ENCODE measurements around the gene OLAH.

Gene OLAH

DNA sequence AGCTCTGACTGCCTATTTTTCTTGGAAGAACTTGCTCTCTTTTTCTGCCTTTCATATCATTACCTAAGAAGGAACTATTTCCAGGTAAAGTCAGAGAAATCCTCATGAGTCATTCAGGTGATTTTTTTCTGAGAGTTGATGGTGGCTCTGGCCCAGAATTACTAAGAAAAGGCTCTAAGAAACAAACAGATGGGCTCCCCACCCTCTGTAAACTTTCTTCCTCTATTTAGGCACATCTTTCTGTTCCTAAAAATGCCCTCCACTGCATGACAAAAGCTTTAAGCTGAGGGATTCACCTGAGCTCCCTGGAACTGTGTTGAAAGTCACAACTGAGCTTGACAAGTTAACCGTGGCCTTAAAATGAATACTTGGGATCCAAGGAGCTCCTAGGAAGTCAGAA is 1.6 kb downstream of the OLAH start:
- no peak overlapping the region for H3K27ac ChIP-seq (ENCODE audit: low read length, poor library complexity, severe bottlenecking)
- H3K4me2 ChIP-seq (ENCODE audit: low read length, poor library complexity, severe bottlenecking) = no peak overlapping the region
- no peak overlapping the region for H4K8ac ChIP-seq (ENCODE audit: low read length)
- H3K79me1 ChIP-seq (replicated peaks; ENCODE audit: low read length, poor library complexity, severe bottlenecking) = no peaks in the 10 kb centered on the region
- 45% methylated on average over 1 of the region's 1 CpG for WGBS
- no peak overlapping the region for H3K9ac ChIP-seq (ENCODE audit: low read length)
- H3K14ac ChIP-seq (ENCODE audit: low read length in 2 of 2) = no peak overlapping the region
- no peak overlapping the region for H2BK5ac ChIP-seq (ENCODE audit: low read depth, low read length, poor library complexity, severe bottlenecking)
- no peak overlapping the region for H2AK5ac ChIP-seq (ENCODE audit: low read length, severe bottlenecking)
- H3K27me3 ChIP-seq (ENCODE audit: control insufficient read depth in 1 of 2, insufficient read depth in 1 of 2, low read length in 2 of 2) = peaks cover 0 to 2% of the 10 kb centered on the region in 2 experiments
- H3K36me3 ChIP-seq (ENCODE audit: control insufficient read depth in 1 of 2, insufficient read depth in 2 of 2, low read depth in 1 of 2, low read length in 2 of 2) = no peaks in the 10 kb centered on the region
- no peak overlapping the region for H4K91ac ChIP-seq (ENCODE audit: low read length)
- no peak overlapping the region for H3K23ac ChIP-seq (ENCODE audit: low read length in 2 of 2)
- H3K4me1 ChIP-seq (ENCODE audit: control insufficient read depth, insufficient read depth, low read depth, low read length) = peaks cover 5% of the 10 kb centered on the region
- no peak for DNase-seq
- no peak overlapping the region for H2BK120ac ChIP-seq (ENCODE audit: low read depth, low read length)
- H3K9me3 ChIP-seq (ENCODE audit: control insufficient read depth, low read length) = no peaks in the 10 kb centered on the region
- no peak overlapping the region for H3K4ac ChIP-seq (ENCODE audit: low read depth in 1 of 2, low read length in 2 of 2)
- H2BK15ac ChIP-seq (ENCODE audit: low read depth, poor library complexity, severe bottlenecking) = no peak overlapping the region
- no peak overlapping the region for H3K4me3 ChIP-seq (ENCODE audit: insufficient read depth in 1 of 2, low read depth in 1 of 2, low read length in 2 of 2)
- no peak overlapping the region for H2AFZ ChIP-seq (ENCODE audit: low read depth, low read length)
- no peak overlapping the region for H2BK12ac ChIP-seq (ENCODE audit: low read length in 2 of 2)
- no peak overlapping the region for H3K18ac ChIP-seq (ENCODE audit: low read depth in 1 of 2, low read length in 2 of 2)

DNA sequence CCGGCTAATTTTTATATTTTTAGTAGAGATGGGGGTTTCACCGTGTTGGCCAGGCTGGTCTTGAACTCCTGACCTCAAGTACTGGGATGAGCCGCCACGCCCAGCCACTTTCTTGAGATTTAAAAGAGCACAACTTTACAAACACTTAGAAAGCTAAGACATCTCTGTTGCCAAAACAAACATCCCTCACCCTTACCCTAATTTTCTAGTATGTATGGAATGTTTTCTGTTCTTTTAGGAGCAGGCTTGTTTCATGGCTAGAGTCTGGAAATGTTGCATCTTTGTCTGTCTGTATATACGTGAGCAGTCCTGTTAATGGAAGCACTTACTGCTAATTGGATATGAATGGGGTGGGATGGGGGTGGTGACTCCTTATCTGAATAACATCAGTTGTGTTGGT is 2.9 kb downstream of the OLAH start:
- Histone ChIP-seq H3K4me3 (ENCODE audit: insufficient read depth in 1 of 2, low read depth in 1 of 2, low read length in 2 of 2) (no peak overlapping the region), H2BK15ac (ENCODE audit: low read depth, poor library complexity, severe bottlenecking) (no peak overlapping the region), H3K18ac (ENCODE audit: low read depth in 1 of 2, low read length in 2 of 2) (no peak overlapping the region), H2AK5ac (ENCODE audit: low read length, severe bottlenecking) (no peak overlapping the region), H4K8ac (ENCODE audit: low read length) (no peak overlapping the region), H3K27me3 (ENCODE audit: control insufficient read depth in 1 of 2, insufficient read depth in 1 of 2, low read length in 2 of 2) (peaks cover 0 to 2% of the 10 kb centered on the region in 2 experiments), H2BK120ac (ENCODE audit: low read depth, low read length) (no peak overlapping the region), H2AFZ (ENCODE audit: low read depth, low read length) (no peak overlapping the region), H3K4me2 (ENCODE audit: low read length, poor library complexity, severe bottlenecking) (no peak overlapping the region), H4K91ac (ENCODE audit: low read length) (no peak overlapping the region), H3K23ac (ENCODE audit: low read length in 2 of 2) (no peak overlapping the region), H2BK12ac (ENCODE audit: low read length in 2 of 2) (no peak overlapping the region), H3K14ac (ENCODE audit: low read length in 2 of 2) (no peak overlapping the region), H3K4ac (ENCODE audit: low read depth in 1 of 2, low read length in 2 of 2) (no peak overlapping the region), H2BK5ac (ENCODE audit: low read depth, low read length, poor library complexity, severe bottlenecking) (no peak overlapping the region), H3K27ac (ENCODE audit: low read length, poor library complexity, severe bottlenecking) (no peak overlapping the region), H3K79me1 (replicated peaks; ENCODE audit: low read length, poor library complexity, severe bottlenecking) (no peaks in the 10 kb centered on the region), H3K4me1 (ENCODE audit: control insufficient read depth, insufficient read depth, low read depth, low read length) (peaks cover 5% of the 10 kb centered on the region), H3K9me3 (ENCODE audit: control insufficient read depth, low read length) (no peaks in the 10 kb centered on the region), H3K36me3 (ENCODE audit: control insufficient read depth in 1 of 2, insufficient read depth in 2 of 2, low read depth in 1 of 2, low read length in 2 of 2) (no peaks in the 10 kb centered on the region), H3K9ac (ENCODE audit: low read length) (no peak overlapping the region)
- WGBS = 40% methylated on average over 4 of the region's 5 CpGs
- DNase-seq = peak; percentile 14

DNA sequence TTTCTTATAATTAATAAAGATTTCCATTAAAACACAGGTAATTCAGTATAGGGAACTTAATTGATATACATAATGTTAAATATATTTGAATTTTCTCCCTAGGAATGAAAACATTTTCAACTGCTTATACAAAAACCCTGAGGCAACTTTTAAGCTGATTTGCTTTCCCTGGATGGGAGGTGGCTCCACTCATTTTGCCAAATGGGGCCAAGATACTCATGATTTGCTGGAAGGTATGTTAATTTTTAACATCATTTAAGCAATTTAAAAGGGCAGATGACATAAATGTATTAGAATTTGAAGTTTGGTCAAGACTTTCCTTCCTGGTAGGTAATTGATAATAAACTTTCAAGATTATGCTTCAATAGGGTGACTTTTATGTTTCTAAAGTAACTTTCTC is 5.8 kb downstream of the OLAH start:
- no peak overlapping the region for H3K4me2 ChIP-seq (ENCODE audit: low read length, poor library complexity, severe bottlenecking)
- H3K79me1 ChIP-seq (replicated peaks; ENCODE audit: low read length, poor library complexity, severe bottlenecking) = no peaks in the 10 kb centered on the region
- H2BK120ac ChIP-seq (ENCODE audit: low read depth, low read length) = no peak overlapping the region
- H3K9me3 ChIP-seq (ENCODE audit: control insufficient read depth, low read length) = no peaks in the 10 kb centered on the region
- H2AFZ ChIP-seq (ENCODE audit: low read depth, low read length) = no peak overlapping the region
- no peak overlapping the region for H3K9ac ChIP-seq (ENCODE audit: low read length)
- H4K8ac ChIP-seq (ENCODE audit: low read length) = no peak overlapping the region
- no peak overlapping the region for H2AK5ac ChIP-seq (ENCODE audit: low read length, severe bottlenecking)
- peaks cover 0 to 2% of the 10 kb centered on the region in 2 experiments for H3K27me3 ChIP-seq (ENCODE audit: control insufficient read depth in 1 of 2, insufficient read depth in 1 of 2, low read length in 2 of 2)
- H2BK12ac ChIP-seq (ENCODE audit: low read length in 2 of 2) = no peak overlapping the region
- no peak overlapping the region for H3K14ac ChIP-seq (ENCODE audit: low read length in 2 of 2)
- no peak overlapping the region for H4K91ac ChIP-seq (ENCODE audit: low read length)
- H3K4me3 ChIP-seq (ENCODE audit: insufficient read depth in 1 of 2, low read depth in 1 of 2, low read length in 2 of 2) = no peak overlapping the region
- peaks cover 7% of the 10 kb centered on the region for H3K4me1 ChIP-seq (ENCODE audit: control insufficient read depth, insufficient read depth, low read depth, low read length)
- H2BK15ac ChIP-seq (ENCODE audit: low read depth, poor library complexity, severe bottlenecking) = no peak overlapping the region
- no peak overlapping the region for H3K4ac ChIP-seq (ENCODE audit: low read depth in 1 of 2, low read length in 2 of 2)
- H3K36me3 ChIP-seq (ENCODE audit: control insufficient read depth in 1 of 2, insufficient read depth in 2 of 2, low read depth in 1 of 2, low read length in 2 of 2) = no peaks in the 10 kb centered on the region
- no peak overlapping the region for H3K18ac ChIP-seq (ENCODE audit: low read depth in 1 of 2, low read length in 2 of 2)
- H3K23ac ChIP-seq (ENCODE audit: low read length in 2 of 2) = no peak overlapping the region
- DNase-seq = no peak
- no peak overlapping the region for H2BK5ac ChIP-seq (ENCODE audit: low read depth, low read length, poor library complexity, severe bottlenecking)
- H3K27ac ChIP-seq (ENCODE audit: low read length, poor library complexity, severe bottlenecking) = no peak overlapping the region

DNA sequence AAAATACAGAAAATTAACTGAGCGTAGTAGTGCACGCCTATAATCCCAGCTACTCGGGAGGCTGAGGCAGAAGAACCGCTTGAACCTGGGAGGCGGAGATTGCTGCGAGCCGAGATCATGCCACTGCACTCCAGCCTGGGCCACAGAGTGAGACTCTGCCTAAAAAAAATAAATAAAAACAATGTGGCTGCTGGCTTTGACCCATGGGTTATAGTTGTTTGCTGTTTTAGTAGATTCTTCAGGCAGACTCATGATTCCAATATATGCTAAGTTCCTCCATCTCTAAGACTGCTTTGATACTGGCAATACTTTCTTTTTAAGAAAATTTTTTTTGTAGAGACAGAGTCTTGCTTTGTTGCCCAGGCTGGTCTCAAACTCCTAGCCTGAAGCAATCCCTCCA is 8.4 kb downstream of the OLAH start:
- Histone ChIP-seq H3K9me3 (ENCODE audit: control insufficient read depth, low read length) (no peaks in the 10 kb centered on the region), H3K4me3 (ENCODE audit: insufficient read depth in 1 of 2, low read depth in 1 of 2, low read length in 2 of 2) (no peak overlapping the region), H3K79me1 (replicated peaks; ENCODE audit: low read length, poor library complexity, severe bottlenecking) (no peaks in the 10 kb centered on the region), H3K36me3 (ENCODE audit: control insufficient read depth in 1 of 2, insufficient read depth in 2 of 2, low read depth in 1 of 2, low read length in 2 of 2) (no peaks in the 10 kb centered on the region), H3K9ac (ENCODE audit: low read length) (no peak overlapping the region), H3K27ac (ENCODE audit: low read length, poor library complexity, severe bottlenecking) (no peak overlapping the region), H3K18ac (ENCODE audit: low read depth in 1 of 2, low read length in 2 of 2) (no peak overlapping the region), H3K23ac (ENCODE audit: low read length in 2 of 2) (no peak overlapping the region), H4K91ac (ENCODE audit: low read length) (no peak overlapping the region), H3K27me3 (ENCODE audit: control insufficient read depth in 1 of 2, insufficient read depth in 1 of 2, low read length in 2 of 2) (peaks cover 0 to 2% of the 10 kb centered on the region in 2 experiments), H2BK120ac (ENCODE audit: low read depth, low read length) (no peak overlapping the region), H2AK5ac (ENCODE audit: low read length, severe bottlenecking) (no peak overlapping the region), H3K4ac (ENCODE audit: low read depth in 1 of 2, low read length in 2 of 2) (no peak overlapping the region), H2BK12ac (ENCODE audit: low read length in 2 of 2) (no peak overlapping the region), H2BK15ac (ENCODE audit: low read depth, poor library complexity, severe bottlenecking) (no peak overlapping the region), H3K14ac (ENCODE audit: low read length in 2 of 2) (no peak overlapping the region), H2BK5ac (ENCODE audit: low read depth, low read length, poor library complexity, severe bottlenecking) (no peak overlapping the region), H3K4me1 (ENCODE audit: control insufficient read depth, insufficient read depth, low read depth, low read length) (peaks cover 2% of the 10 kb centered on the region), H3K4me2 (ENCODE audit: low read length, poor library complexity, severe bottlenecking) (no peak overlapping the region), H2AFZ (ENCODE audit: low read depth, low read length) (no peak overlapping the region), H4K8ac (ENCODE audit: low read length) (no peak overlapping the region)
- 90% methylated on average over 7 of the region's 7 CpGs for WGBS
- DNase-seq = no peak
